ENCODE measurements around the gene NETO1.

Gene NETO1

DNA sequence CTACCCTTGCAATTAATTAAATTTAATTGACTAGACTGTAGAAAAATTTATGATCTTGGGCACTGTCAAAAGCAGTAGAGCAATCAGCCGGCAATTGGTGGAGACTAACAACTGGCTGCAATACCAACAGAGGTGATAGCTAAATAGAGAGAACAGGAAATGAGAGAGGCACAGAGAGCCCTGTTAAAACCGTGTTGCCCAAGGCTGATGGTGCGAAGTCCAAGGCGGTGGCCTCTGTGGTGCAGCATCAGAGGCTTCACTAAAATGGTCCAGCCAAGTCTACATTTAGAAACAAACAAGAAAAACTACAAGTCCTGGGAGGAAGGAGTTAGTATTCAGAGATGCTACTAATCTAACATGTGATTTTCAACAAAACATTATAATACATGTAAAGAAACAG lies 115.6 kb downstream of the NETO1 start:
- peaks cover 1 to 7% of the 10 kb centered on the region in 2 donors for H3K9me3 Mint-ChIP-seq
- H3K27me3 Mint-ChIP-seq: no peaks in the 10 kb centered on the region
- no peak for DNase-seq
- ATAC-seq (replicated peaks): no peak
- H3K36me3 Mint-ChIP-seq (ENCODE audit: insufficient read depth): no peaks in the 10 kb centered on the region
- H3K27ac Mint-ChIP-seq: no peak overlapping the region
- H3K4me3 Mint-ChIP-seq: no peak overlapping the region
- no peaks in the 10 kb centered on the region for H3K4me1 Mint-ChIP-seq (ENCODE audit: low read depth in 2 of 2)

- H3K27ac Mint-ChIP-seq: no peak overlapping the region
- no peak overlapping the region for H3K4me3 Mint-ChIP-seq
- no peaks in the 10 kb centered on the region for H3K27me3 Mint-ChIP-seq
- peaks cover 2 to 8% of the 10 kb centered on the region in 2 donors for H3K9me3 Mint-ChIP-seq
- DNase-seq: no peak
- no peak for ATAC-seq (replicated peaks)
- no peaks in the 10 kb centered on the region for H3K4me1 Mint-ChIP-seq (ENCODE audit: low read depth in 2 of 2)
- H3K36me3 Mint-ChIP-seq (ENCODE audit: insufficient read depth): no peaks in the 10 kb centered on the region
Observed at GRCh38 chr18:72742002-72742401, 125.8 kb downstream of the NETO1 start.

- Mint-ChIP-seq H3K27ac (no peak overlapping the region), H3K27me3 (no peaks in the 10 kb centered on the region), H3K9me3 (peaks cover 1 to 4% of the 10 kb centered on the region in 2 donors), H3K4me1 (ENCODE audit: low read depth in 2 of 2) (no peaks in the 10 kb centered on the region), H3K4me3 (no peak overlapping the region), H3K36me3 (ENCODE audit: insufficient read depth) (no peaks in the 10 kb centered on the region)
- no peak for DNase-seq
- no peak for ATAC-seq (replicated peaks)
Observed at GRCh38 chr18:72738136-72738535, 129.7 kb downstream of the NETO1 start.

DNA sequence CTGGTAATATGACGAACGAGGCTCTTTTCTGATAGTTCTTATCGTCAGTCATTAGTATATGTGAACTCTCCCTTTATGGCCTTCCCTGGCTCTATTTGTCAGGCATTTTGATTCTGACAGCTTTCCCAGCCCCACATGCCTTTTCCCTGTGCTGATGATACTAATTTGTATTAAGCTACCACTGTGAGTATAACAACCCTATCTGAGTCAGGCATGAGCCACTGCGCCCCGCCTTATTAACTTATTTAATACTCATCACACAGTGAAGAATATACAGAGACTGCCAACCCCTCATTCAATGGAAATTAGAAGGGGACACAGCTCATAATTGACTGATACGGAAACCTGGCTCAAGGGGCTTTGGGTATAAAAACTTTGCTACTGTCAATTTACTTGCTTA lies 140.0 kb downstream of the NETO1 start:
- DNase-seq: no peak
- Mint-ChIP-seq H3K4me1 (ENCODE audit: low read depth in 2 of 2) (no peaks in the 10 kb centered on the region), H3K27ac (no peak overlapping the region), H3K27me3 (no peaks in the 10 kb centered on the region), H3K4me3 (no peak overlapping the region), H3K9me3 (peaks cover 0 to 15% of the 10 kb centered on the region in 2 donors), H3K36me3 (ENCODE audit: insufficient read depth) (no peaks in the 10 kb centered on the region)
- no peak for ATAC-seq (replicated peaks)

DNA sequence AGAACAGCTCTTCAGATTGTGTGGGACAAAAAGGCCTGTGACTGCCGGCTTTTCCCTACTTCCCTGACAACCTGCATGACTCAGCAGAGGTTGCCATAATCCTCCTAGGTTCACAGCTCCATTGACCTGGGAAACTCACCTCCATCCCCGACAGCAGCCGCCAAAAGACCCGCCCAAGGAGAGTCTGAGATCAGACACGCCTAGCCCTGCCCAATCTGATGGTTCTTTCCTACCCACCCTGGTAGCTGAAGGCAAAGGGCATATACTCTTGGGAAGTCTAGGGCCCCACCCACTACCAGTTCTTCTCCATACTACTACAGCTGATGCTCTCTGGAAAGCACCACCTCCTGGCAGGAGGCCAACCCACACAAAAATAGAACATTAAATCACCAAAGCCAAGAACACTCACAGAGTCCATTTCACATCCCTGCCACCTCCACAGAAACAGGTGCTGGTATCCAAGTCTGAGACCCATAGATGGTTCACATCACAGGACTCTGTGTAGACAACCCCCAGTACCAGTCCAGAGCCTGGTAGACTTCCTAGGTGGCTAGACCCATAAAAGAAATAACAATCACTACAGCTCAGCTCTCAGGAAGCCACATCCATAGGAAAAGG lies 140.6 kb downstream of the NETO1 start:
- no peaks in the 10 kb centered on the region for H3K4me1 Mint-ChIP-seq (ENCODE audit: low read depth in 2 of 2)
- ATAC-seq (replicated peaks) (no peak), DNase-seq (no peak)
- H3K36me3 Mint-ChIP-seq (ENCODE audit: insufficient read depth): no peaks in the 10 kb centered on the region
- peaks cover 0 to 15% of the 10 kb centered on the region in 2 donors for H3K9me3 Mint-ChIP-seq
- no peak overlapping the region for H3K4me3 Mint-ChIP-seq
- H3K27ac Mint-ChIP-seq: no peak overlapping the region
- H3K27me3 Mint-ChIP-seq: no peaks in the 10 kb centered on the region

- no peaks in the 10 kb centered on the region for H3K4me1 Mint-ChIP-seq (ENCODE audit: low read depth in 2 of 2)
- no peak for DNase-seq
- H3K27ac Mint-ChIP-seq: no peak overlapping the region
- no peak overlapping the region for H3K4me3 Mint-ChIP-seq
- peaks cover 2 to 15% of the 10 kb centered on the region in 2 donors for H3K9me3 Mint-ChIP-seq
- ATAC-seq (replicated peaks): no peak
- H3K36me3 Mint-ChIP-seq (ENCODE audit: insufficient read depth): no peaks in the 10 kb centered on the region
- H3K27me3 Mint-ChIP-seq: no peaks in the 10 kb centered on the region
Observed at GRCh38 chr18:72726201-72726600, 141.6 kb downstream of the NETO1 start.

- Mint-ChIP-seq H3K27me3 (no peaks in the 10 kb centered on the region), H3K4me1 (ENCODE audit: low read depth in 2 of 2) (no peaks in the 10 kb centered on the region), H3K27ac (no peak overlapping the region), H3K9me3 (peaks cover 3 to 4% of the 10 kb centered on the region in 2 donors), H3K36me3 (ENCODE audit: insufficient read depth) (no peaks in the 10 kb centered on the region), H3K4me3 (no peak overlapping the region)
- ATAC-seq (replicated peaks) (no peak), DNase-seq (no peak)
Observed at GRCh38 chr18:72721330-72721729, 146.5 kb downstream of the NETO1 start.

DNA sequence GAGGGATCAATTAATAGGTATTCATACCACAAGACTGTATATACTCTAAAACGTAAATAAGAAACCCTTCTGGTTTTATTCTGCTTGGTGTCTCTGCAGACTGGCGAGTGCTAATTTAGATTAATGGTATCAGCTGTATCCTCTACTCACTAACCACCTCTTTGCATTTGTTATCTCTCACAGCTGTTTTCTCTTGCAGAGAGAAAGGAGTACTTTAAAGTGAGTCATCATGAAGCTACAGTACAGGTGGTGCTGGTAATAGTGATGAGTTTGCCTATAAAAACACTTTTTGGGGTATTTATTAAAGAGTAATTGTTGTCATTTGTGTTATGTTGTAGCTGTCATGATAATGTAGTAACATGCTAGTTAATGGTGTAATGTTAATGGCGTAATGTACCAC lies 147.7 kb downstream of the NETO1 start:
- Mint-ChIP-seq H3K36me3 (ENCODE audit: insufficient read depth) (no peaks in the 10 kb centered on the region), H3K4me3 (no peak overlapping the region), H3K27me3 (no peaks in the 10 kb centered on the region), H3K4me1 (ENCODE audit: low read depth in 2 of 2) (no peaks in the 10 kb centered on the region), H3K27ac (no peak overlapping the region), H3K9me3 (peaks cover 2 to 6% of the 10 kb centered on the region in 2 donors)
- ATAC-seq (replicated peaks): no peak
- DNase-seq: no peak

DNA sequence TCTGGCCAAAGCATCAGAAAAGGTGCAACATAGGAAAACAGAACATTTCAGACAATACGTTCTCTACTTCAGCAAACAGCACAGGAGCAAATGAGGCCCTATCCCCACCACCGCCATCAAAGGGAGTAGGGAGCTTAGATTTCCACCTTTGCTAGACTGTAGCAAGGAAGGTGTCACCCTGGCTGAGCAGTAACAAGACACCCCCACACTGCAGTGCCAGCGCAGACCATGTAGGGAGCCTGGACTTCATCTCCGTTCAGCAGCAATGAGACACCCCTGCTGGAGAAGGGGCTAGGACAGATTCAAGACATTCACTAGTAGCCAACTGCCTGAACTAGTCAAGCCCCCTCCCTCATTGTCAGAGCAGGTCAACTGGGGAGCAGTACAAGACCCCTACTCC lies 163.6 kb downstream of the NETO1 start:
- Mint-ChIP-seq H3K27ac (no peak overlapping the region), H3K9me3 (peaks cover 1 to 3% of the 10 kb centered on the region in 2 donors), H3K4me3 (no peak overlapping the region), H3K36me3 (ENCODE audit: insufficient read depth) (no peaks in the 10 kb centered on the region), H3K27me3 (no peaks in the 10 kb centered on the region), H3K4me1 (ENCODE audit: low read depth in 2 of 2) (no peaks in the 10 kb centered on the region)
- no peak for DNase-seq
- ATAC-seq (replicated peaks): no peak

DNA sequence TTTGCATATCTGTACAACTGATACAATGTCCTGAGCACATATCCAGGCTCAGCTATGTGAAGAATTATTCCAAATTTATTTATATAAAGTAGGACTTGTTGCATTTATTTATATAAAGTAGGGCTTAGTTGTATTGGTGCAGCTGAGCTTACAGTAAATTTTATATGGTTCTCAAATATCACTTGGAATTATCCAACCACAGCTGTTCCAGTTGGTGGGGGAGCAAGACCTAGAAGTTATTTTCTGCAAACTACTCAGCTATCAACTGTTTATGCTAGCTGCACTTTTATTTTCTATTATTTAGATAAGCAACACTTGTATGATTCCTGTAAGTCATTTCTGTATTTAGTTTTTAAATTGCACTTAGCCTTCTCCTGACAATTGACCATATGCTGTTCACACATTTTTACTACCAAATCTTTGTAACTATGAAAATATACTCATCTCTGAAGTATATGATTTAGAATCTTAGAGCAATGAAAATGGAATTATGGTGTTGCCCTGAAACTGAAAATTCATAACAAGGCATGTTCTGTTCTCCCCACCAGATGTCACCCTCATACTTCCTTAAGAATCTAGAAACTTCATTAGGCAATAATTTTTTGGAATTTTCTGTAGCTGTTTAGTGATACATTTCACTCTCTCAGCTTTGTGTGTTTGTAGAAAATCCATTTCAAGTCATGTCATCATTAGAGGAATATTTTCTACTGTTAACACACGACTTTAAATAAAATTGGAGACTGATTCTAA lies 166.7 kb downstream of the NETO1 start:
- Mint-ChIP-seq H3K36me3 (ENCODE audit: insufficient read depth) (no peaks in the 10 kb centered on the region), H3K9me3 (no peaks in the 10 kb centered on the region), H3K4me1 (ENCODE audit: low read depth in 2 of 2) (no peaks in the 10 kb centered on the region), H3K4me3 (no peak overlapping the region), H3K27me3 (no peaks in the 10 kb centered on the region), H3K27ac (no peak overlapping the region)
- no peak for DNase-seq
- no peak for ATAC-seq (replicated peaks)

- H3K4me3 Mint-ChIP-seq: no peak overlapping the region
- H3K36me3 Mint-ChIP-seq (ENCODE audit: insufficient read depth): no peaks in the 10 kb centered on the region
- no peaks in the 10 kb centered on the region for H3K4me1 Mint-ChIP-seq (ENCODE audit: low read depth in 2 of 2)
Observed at GRCh38 chr18:72697706-72698105, 170.1 kb downstream of the NETO1 start.

GRCh38 chr18:72692595-72692994 lies 175.2 kb downstream of the NETO1 start:
- no peaks in the 10 kb centered on the region for H3K36me3 Mint-ChIP-seq (ENCODE audit: insufficient read depth)
- H3K4me1 Mint-ChIP-seq (ENCODE audit: low read depth in 2 of 2): no peaks in the 10 kb centered on the region
- DNase-seq (no peak), ATAC-seq (replicated peaks) (no peak)
- H3K27me3 Mint-ChIP-seq: no peaks in the 10 kb centered on the region
- no peak overlapping the region for H3K4me3 Mint-ChIP-seq
- peaks cover 0 to 3% of the 10 kb centered on the region in 2 donors for H3K9me3 Mint-ChIP-seq
- H3K27ac Mint-ChIP-seq: no peak overlapping the region

More at GRCh38 chr18:72697706-72698105, 170.1 kb downstream of the NETO1 start:
- Mint-ChIP-seq H3K27me3 (no peaks in the 10 kb centered on the region), H3K27ac (no peak overlapping the region), H3K9me3 (peaks cover 0 to 3% of the 10 kb centered on the region in 2 donors)
- no peak for DNase-seq
- no peak for ATAC-seq (replicated peaks)

Measured in effector memory CD8-positive, alpha-beta T cell (primary cell).